Measurements from ENCODE around the gene BORCS5.

Gene BORCS5

GRCh38 chr12:12353276-12353675 lies 3.6 kb upstream of the BORCS5 start:
- no peak for DNase-seq (ENCODE audit: low read depth in 3 of 3)

- no peak for DNase-seq (ENCODE audit: low read depth in 3 of 3)
Measured at GRCh38 chr12:12353807-12354206, 3.1 kb upstream of the BORCS5 start.

- DNase-seq (ENCODE audit: low read depth in 3 of 3) = no peak
Measured at GRCh38 chr12:12356467-12356895, 397 bp upstream of the BORCS5 start.

- no peak for DNase-seq (ENCODE audit: low read depth in 3 of 3)
Measured at GRCh38 chr12:12357719-12358461, 1.0 kb downstream of the BORCS5 start.

- DNase-seq (ENCODE audit: low read depth in 3 of 3) = no peak
Measured at GRCh38 chr12:12358528-12358927, 1.6 kb downstream of the BORCS5 start.

GRCh38 chr12:12364787-12365445 lies 8.0 kb downstream of the BORCS5 start:
- DNase-seq (ENCODE audit: low read depth in 3 of 3) = no peak

- DNase-seq (ENCODE audit: low read depth in 3 of 3) = no peak
Measured at GRCh38 chr12:12365446-12365802, 8.5 kb downstream of the BORCS5 start.

- no peak for DNase-seq (ENCODE audit: low read depth in 3 of 3)
Measured at GRCh38 chr12:12365931-12366431, 9.1 kb downstream of the BORCS5 start.

- no peak for DNase-seq (ENCODE audit: low read depth in 3 of 3)
Measured at GRCh38 chr12:12366701-12367481, 10.0 kb downstream of the BORCS5 start.

- no peak for DNase-seq (ENCODE audit: low read depth in 3 of 3)
Measured at GRCh38 chr12:12367482-12367998, 10.7 kb downstream of the BORCS5 start.

- DNase-seq (ENCODE audit: low read depth in 3 of 3) = no peak
Measured at GRCh38 chr12:12372946-12373722, 16.3 kb downstream of the BORCS5 start.

GRCh38 chr12:12376646-12377448 lies 20.0 kb downstream of the BORCS5 start:
- DNase-seq (ENCODE audit: low read depth in 3 of 3) = no peak

GRCh38 chr12:12378616-12379015 lies 21.7 kb downstream of the BORCS5 start:
- DNase-seq (ENCODE audit: low read depth in 3 of 3) = no peak

- DNase-seq (ENCODE audit: low read depth in 3 of 3) = no peak
Measured at GRCh38 chr12:12379831-12380730, 23.2 kb downstream of the BORCS5 start.

- no peak for DNase-seq (ENCODE audit: low read depth in 3 of 3)
Measured at GRCh38 chr12:12380949-12381593, 24.2 kb downstream of the BORCS5 start.

- DNase-seq (ENCODE audit: low read depth in 3 of 3) = no peak
Measured at GRCh38 chr12:12381982-12382381, 25.1 kb downstream of the BORCS5 start.

GRCh38 chr12:12384571-12385340 lies 27.9 kb downstream of the BORCS5 start:
- DNase-seq (ENCODE audit: low read depth in 3 of 3) = no peak

- no peak for DNase-seq (ENCODE audit: low read depth in 3 of 3)
Measured at GRCh38 chr12:12387501-12387900, 30.6 kb downstream of the BORCS5 start.

All from stimulated activated CD4-positive, alpha-beta T cell treated with anti-CD3 and anti-CD28 coated beads, TNF-alpha, amount 100 ng/mL, for 4 hours (primary cell).